GM21717 (cell line): ENCODE data around the gene CPLX1.

Experiments
- ATAC-seq: cut with Tn5 transposase; IDR thresholded peaks from one replicate; pipeline ENCODE4 v1.9.1; 2021; ENCODE audit warnings: mild to moderate bottlenecking, moderate library complexity; ENCODE audit not compliant: unreplicated experiment

Gene CPLX1

GRCh38 chr4:833731-834367 is 7.9 kb upstream of the CPLX1 start:
- no peak for ATAC-seq

- no peak for ATAC-seq
Measured at GRCh38 chr4:833156-833555, 7.2 kb upstream of the CPLX1 start.

GRCh38 chr4:832536-832935 is 6.6 kb upstream of the CPLX1 start:
- ATAC-seq = no peak

- ATAC-seq = no peak
Measured at GRCh38 chr4:832108-832507, 6.2 kb upstream of the CPLX1 start.

- no peak for ATAC-seq
Measured at GRCh38 chr4:831483-831805, 5.5 kb upstream of the CPLX1 start.

GRCh38 chr4:830601-831482 is 4.9 kb upstream of the CPLX1 start:
- ATAC-seq = no peak

GRCh38 chr4:829761-830600 is 4.1 kb upstream of the CPLX1 start:
- ATAC-seq = no peak

- no peak for ATAC-seq
Measured at GRCh38 chr4:829291-829690, 3.4 kb upstream of the CPLX1 start.

- ATAC-seq = no peak
Measured at GRCh38 chr4:828641-829271, 2.8 kb upstream of the CPLX1 start.

- ATAC-seq = no peak
Measured at GRCh38 chr4:827209-828081, 1.5 kb upstream of the CPLX1 start.

- ATAC-seq = no peak
Measured at GRCh38 chr4:826508-827208, 729 bp upstream of the CPLX1 start.

GRCh38 chr4:825063-825970 is 612 bp downstream of the CPLX1 start:
- no peak for ATAC-seq

- ATAC-seq = no peak
Measured at GRCh38 chr4:824461-825062, 1.4 kb downstream of the CPLX1 start.

GRCh38 chr4:823761-824460 is 2.0 kb downstream of the CPLX1 start:
- ATAC-seq = no peak

GRCh38 chr4:823176-823760 is 2.7 kb downstream of the CPLX1 start:
- no peak for ATAC-seq

GRCh38 chr4:822361-823175 is 3.4 kb downstream of the CPLX1 start:
- ATAC-seq = no peak
